ENCODE results near the gene FOXO1. TPM values are rescaled to one million over a fixed set of nuclear protein-coding genes. Genes with fewer than 3 reads are reported as not detected.

FOXO1 gene
- total and polyA plus RNA-seq, 9 of the 15 experiments (the other 6 are each of a cell fraction or from before 2014, with no cell fraction given), result 0.04 to 0.73 (median 0.20) TPM

GRCh38 chr13:40537146-40537895 is 129.1 kb downstream of the FOXO1 start:
- no TSS peak for BruUV-seq (replicated peaks)
- no peak for ATAC-seq
- no peaks in the 10 kb centered on the region for H3K79me2 ChIP-seq (ENCODE audit: control insufficient read depth, insufficient read depth, low read length)
- no peaks in the 10 kb centered on the region for H4K20me1 ChIP-seq (replicated peaks; ENCODE audit: control insufficient read depth, insufficient read depth, low read length)
- H3K4me1 ChIP-seq (replicated peaks in 1 of 2; ENCODE audit: control insufficient read depth in 2 of 2, insufficient read depth in 2 of 2, low read length in 2 of 2), result no peaks in the 10 kb centered on the region
- ChIA-PET POLR2A (interaction anchor here (0.7 kb wide), 1 partner anchor 9 kb away, joined by 3 read pairs; no protein-coding TSS in a partner anchor), CTCF (ENCODE audit: low intra/inter-chr PET ratio) (no interaction called here)
- H3K4me2 ChIP-seq (ENCODE audit: insufficient read depth, low read length), result no peak overlapping the region
- H3K36me3 ChIP-seq (ENCODE audit: control insufficient read depth, insufficient read depth, low read length), result no peaks in the 10 kb centered on the region
- no peak for FAIRE-seq
- intact Hi-C loops (cut with micrococcal nuclease) (no loop called here), in situ Hi-C loops (cut with MboI) (no loop called here)
- H2AFZ ChIP-seq (ENCODE audit: low read depth, low read length), result no peak overlapping the region
- TF ChIP-seq MEF2D (tag; conservative IDR thresholded peaks at IDR 0.05; ENCODE audit: low read depth) (no peak), LCOR (CRISPR knock-in tag; IDR thresholded peaks at IDR 0.05) (no peak)
- TF ChIP-seq, protein P1, sequence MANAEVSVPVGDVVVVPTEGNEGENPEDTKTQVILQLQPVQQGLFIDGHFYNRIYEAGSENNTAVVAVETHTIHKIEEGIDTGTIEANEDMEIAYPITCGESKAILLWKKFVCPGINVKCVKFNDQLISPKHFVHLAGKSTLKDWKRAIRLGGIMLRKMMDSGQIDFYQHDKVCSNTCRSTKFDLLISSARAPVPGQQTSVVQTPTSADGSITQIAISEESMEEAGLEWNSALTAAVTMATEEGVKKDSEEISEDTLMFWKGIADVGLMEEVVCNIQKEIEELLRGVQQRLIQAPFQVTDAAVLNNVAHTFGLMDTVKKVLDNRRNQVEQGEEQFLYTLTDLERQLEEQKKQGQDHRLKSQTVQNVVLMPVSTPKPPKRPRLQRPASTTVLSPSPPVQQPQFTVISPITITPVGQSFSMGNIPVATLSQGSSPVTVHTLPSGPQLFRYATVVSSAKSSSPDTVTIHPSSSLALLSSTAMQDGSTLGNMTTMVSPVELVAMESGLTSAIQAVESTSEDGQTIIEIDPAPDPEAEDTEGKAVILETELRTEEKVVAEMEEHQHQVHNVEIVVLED (CRISPR knock-in tag; IDR thresholded peaks at IDR 0.05), result no peak
- no peak overlapping the region for H3K27ac ChIP-seq (ENCODE audit: extremely low read depth, low read depth, low read length)
- no peaks in the 10 kb centered on the region for H3K9me1 ChIP-seq (ENCODE audit: control insufficient read depth, insufficient read depth, low read length)
- no peak overlapping the region for H3K4me3 ChIP-seq
- no peak for DNase-seq (ENCODE audit: extremely low read depth in 1 of 4, low spot score in 3 of 4)
- no peaks in the 10 kb centered on the region for H3K9me3 ChIP-seq (replicated peaks; ENCODE audit: control insufficient read depth, insufficient read depth, low read depth, low read length)
- no peak overlapping the region for H3K9ac ChIP-seq (ENCODE audit: insufficient read depth in 1 of 2, low read depth in 2 of 2, low read length in 2 of 2)
- WGBS (ENCODE audit: insufficient coverage, low coverage, missing lambda C conversion rate), result 3% methylated on average over 7 of the region's 13 CpGs
- peaks cover 0 to 5% of the 10 kb centered on the region in 2 experiments; a peak in 1 of 5 replicates for H3K27me3 ChIP-seq (ENCODE audit: control insufficient read depth in 2 of 2, insufficient read depth in 2 of 2, low read length in 2 of 2)
